OCI-LY3 (cell line): Measurements from ENCODE around the gene PDK1.
"Not testable (repeated sequence)": the region's sequence is repeated elsewhere in the genome, so short reads cannot be mapped to it uniquely, and the experiment has no call there.

ENCODE experiments used
- H2AFZ ChIP-seq: fragments of 200-600, 300-600 bp; shearing (Covaris generic); 2 replicates; pipeline ENCODE4 v1.6.0; 2014; ENCODE audit warnings: antibody characterized with exemption, low read depth, low read length
- H3K27ac ChIP-seq: fragments of 200-600, 300-600 bp; sonication (generic); 2 replicates; pipeline ENCODE4 v1.5.1; 2014; ENCODE audit warnings: mild to moderate bottlenecking, low read length, moderate library complexity, mixed read lengths
- H3K27me3 ChIP-seq: fragments of 200-600, 300-600 bp; sonication (generic); 2 replicates; pipeline ENCODE4 v1.6.1; 2014; ENCODE audit warnings: low read depth, low read length, mixed read lengths
- H3K36me3 ChIP-seq: fragments of 200-600, 300-600 bp; sonication (generic); replicated peaks from 2 replicates; pipeline ENCODE3; 2014; ENCODE audit warnings: low read depth, low read length, mixed read lengths
- H3K4me1 ChIP-seq: fragments of 300-600, 200-600 bp; sonication (generic); 2 replicates; pipeline ENCODE4 v1.6.1; 2014; ENCODE audit warnings: low read length, mixed read lengths
- H3K4me2 ChIP-seq: fragments of 200-600, 300-600 bp; sonication (generic); 2 replicates; pipeline ENCODE4 v1.6.1; 2014; ENCODE audit warnings: low read length, mixed read lengths
- H3K4me3 ChIP-seq: fragments of 300-600, 200-600 bp; sonication (generic); 2 replicates; pipeline ENCODE4 v1.5.1; 2014; ENCODE audit warnings: antibody characterized with exemption, mild to moderate bottlenecking, low read length, moderate library complexity
- H3K79me2 ChIP-seq: fragments of 300-600, 200-600 bp; shearing (Covaris generic); 2 replicates; pipeline ENCODE4 v1.6.1; 2014; ENCODE audit warnings: mild to moderate bottlenecking, low read length, mixed read lengths
- H3K9ac ChIP-seq: fragments of 300-600, 200-600 bp; shearing (Covaris generic); 2 replicates; pipeline ENCODE4 v1.6.0; 2014; ENCODE audit warnings: mild to moderate bottlenecking, low read length, moderate library complexity
- H3K9me3 ChIP-seq: fragments of 200-600, 300-600 bp; shearing (Covaris generic); 2 replicates; pipeline ENCODE4 v1.6.1; 2014; ENCODE audit warnings: low read length, mixed read lengths; ENCODE audit not compliant: insufficient read depth
- H4K20me1 ChIP-seq: fragments of 200-600, 300-600 bp; sonication (generic); 2 replicates; pipeline ENCODE4 v1.6.1; 2016; ENCODE audit warnings: low read length, mixed read lengths; ENCODE audit not compliant: insufficient read depth
- EZH2phosphoT487 ChIP-seq: fragments of 200-600 bp; shearing (Covaris generic); IDR thresholded peaks from 2 replicates; pipeline ENCODE4 v1.6.1; 2018; ENCODE audit warnings: antibody characterized with exemption, mixed run types, low read depth
- TF ChIP-seq, protein P1 (sequence below): fragments of 200-600, 300-600 bp; sonication (generic); IDR thresholded peaks from 2 replicates; pipeline ENCODE4 v1.5.1; 2014; ENCODE audit warnings: antibody characterized with exemption, low read length, low read depth

The PDK1 gene

DNA sequence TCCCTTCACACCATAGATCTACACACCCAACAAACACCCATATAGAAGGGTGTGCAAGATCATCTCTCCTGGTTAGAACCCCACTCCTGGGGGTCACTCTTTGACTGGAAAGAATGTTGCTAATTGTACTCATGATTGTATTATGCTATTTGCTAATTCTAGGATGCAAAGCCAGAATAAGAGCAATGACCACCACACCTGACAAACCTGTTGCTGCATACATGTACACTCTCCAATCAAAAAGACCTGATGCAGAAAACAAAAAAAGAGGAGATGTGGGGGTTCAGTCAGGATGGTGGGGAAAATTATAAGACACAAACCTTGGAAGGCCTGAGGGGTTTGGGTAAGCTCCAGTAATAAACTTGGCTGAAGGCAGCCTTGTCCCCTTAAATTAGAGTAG lies 36.9 kb upstream of the PDK1 start:
- no peak overlapping the region for H2AFZ ChIP-seq
- no peak overlapping the region for H3K9ac ChIP-seq
- H3K4me3 ChIP-seq = no peak overlapping the region
- no peak overlapping the region for H3K4me2 ChIP-seq
- H4K20me1 ChIP-seq = no peaks in the 10 kb centered on the region
- peaks cover 4% of the 10 kb centered on the region for H3K9me3 ChIP-seq
- no peaks in the 10 kb centered on the region for H3K4me1 ChIP-seq
- no peaks in the 10 kb centered on the region for H3K79me2 ChIP-seq
- H3K36me3 ChIP-seq = no peaks in the 10 kb centered on the region
- TF ChIP-seq EZH2phosphoT487 = no peak
- TF ChIP-seq, protein P1, sequence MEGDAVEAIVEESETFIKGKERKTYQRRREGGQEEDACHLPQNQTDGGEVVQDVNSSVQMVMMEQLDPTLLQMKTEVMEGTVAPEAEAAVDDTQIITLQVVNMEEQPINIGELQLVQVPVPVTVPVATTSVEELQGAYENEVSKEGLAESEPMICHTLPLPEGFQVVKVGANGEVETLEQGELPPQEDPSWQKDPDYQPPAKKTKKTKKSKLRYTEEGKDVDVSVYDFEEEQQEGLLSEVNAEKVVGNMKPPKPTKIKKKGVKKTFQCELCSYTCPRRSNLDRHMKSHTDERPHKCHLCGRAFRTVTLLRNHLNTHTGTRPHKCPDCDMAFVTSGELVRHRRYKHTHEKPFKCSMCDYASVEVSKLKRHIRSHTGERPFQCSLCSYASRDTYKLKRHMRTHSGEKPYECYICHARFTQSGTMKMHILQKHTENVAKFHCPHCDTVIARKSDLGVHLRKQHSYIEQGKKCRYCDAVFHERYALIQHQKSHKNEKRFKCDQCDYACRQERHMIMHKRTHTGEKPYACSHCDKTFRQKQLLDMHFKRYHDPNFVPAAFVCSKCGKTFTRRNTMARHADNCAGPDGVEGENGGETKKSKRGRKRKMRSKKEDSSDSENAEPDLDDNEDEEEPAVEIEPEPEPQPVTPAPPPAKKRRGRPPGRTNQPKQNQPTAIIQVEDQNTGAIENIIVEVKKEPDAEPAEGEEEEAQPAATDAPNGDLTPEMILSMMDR = no peak
- no peak overlapping the region for H3K27ac ChIP-seq
- no peaks in the 10 kb centered on the region for H3K27me3 ChIP-seq

DNA sequence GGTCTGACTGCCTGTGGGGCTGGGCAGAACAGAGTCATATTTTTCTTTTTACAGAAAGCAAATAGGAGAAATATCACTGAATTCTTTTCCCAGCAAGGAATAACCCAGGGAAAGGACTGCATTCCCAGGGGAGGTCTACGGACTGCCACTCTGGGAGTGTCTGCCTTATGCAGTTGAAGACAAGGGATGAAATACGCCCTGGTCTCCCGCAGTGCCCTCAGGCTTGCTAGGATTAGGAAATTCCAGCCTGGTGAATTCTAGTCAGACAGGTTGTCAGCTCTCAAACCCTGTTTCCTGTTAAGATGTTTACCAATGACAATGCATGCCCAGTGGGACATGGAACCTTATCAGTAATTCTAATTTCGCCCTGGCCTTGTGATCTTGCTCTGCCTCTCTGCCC lies 30.3 kb upstream of the PDK1 start:
- no peaks in the 10 kb centered on the region for H3K9me3 ChIP-seq
- H3K4me3 ChIP-seq = no peak overlapping the region

DNA sequence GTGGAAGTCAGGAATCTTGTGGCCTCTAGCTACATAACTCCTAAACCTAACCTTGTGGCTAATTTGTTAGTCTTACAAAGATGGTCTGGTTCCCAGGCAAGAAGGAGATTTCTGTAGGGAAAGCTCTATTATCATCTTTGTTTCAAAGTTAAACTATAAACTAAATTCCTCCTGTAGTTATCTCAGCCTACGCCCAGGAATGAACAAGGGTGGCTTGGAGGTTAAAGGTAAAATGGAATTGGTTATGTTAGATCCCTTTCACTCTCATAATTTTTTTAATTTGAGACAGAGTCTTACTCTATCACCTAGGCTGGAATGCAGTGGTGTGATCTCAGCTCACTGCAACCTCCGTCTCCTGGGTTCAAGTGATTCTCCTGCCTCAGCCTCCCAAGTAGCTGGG lies 24.6 kb upstream of the PDK1 start:
- Histone ChIP-seq H4K20me1 (no peaks in the 10 kb centered on the region), H3K4me1 (no peaks in the 10 kb centered on the region), H2AFZ (no peak overlapping the region), H3K27ac (no peak overlapping the region), H3K9ac (no peak overlapping the region), H3K79me2 (no peaks in the 10 kb centered on the region), H3K9me3 (peaks cover 18% of the 10 kb centered on the region; the same call in 1 of the 2 replicates), H3K4me3 (no peak overlapping the region), H3K4me2 (no peak overlapping the region), H3K36me3 (no peaks in the 10 kb centered on the region), H3K27me3 (no peaks in the 10 kb centered on the region)
- TF ChIP-seq, protein P1 = no peak
- no peak for TF ChIP-seq EZH2phosphoT487

More for the DNA sequence above, 30.3 kb upstream of the PDK1 start:
- Histone ChIP-seq H3K9ac (no peak overlapping the region), H2AFZ (no peak overlapping the region), H3K36me3 (no peaks in the 10 kb centered on the region), H3K27ac (no peak overlapping the region), H3K27me3 (no peaks in the 10 kb centered on the region), H3K79me2 (no peaks in the 10 kb centered on the region), H3K4me2 (no peak overlapping the region), H3K4me1 (no peaks in the 10 kb centered on the region), H4K20me1 (no peaks in the 10 kb centered on the region)
- TF ChIP-seq, protein P1 = no peak
- no peak for TF ChIP-seq EZH2phosphoT487

DNA sequence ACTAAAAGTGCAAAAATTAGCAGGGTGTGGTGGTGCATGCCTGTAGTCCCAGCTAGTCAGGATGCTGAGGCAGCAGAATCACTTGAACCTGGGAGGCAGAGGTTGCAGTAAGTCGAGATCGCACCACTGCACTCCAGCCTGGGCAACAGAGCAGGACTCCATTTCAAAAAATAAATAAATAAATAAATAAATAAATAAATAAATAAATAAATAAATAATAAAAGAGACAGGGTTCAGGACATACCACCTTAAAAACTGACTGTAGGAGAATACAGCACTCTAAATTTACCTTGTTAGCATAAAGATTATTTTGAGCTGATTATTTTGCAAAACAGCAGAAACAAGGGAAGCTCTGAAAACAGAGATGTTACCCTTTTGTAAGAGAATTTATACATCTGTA lies 23.4 kb upstream of the PDK1 start:
- not testable (repeated sequence) for H4K20me1 ChIP-seq, H3K4me2 ChIP-seq, H3K27me3 ChIP-seq, H3K9ac ChIP-seq, H3K79me2 ChIP-seq, H3K27ac ChIP-seq, H3K4me1 ChIP-seq, H2AFZ ChIP-seq, H3K4me3 ChIP-seq, H3K36me3 ChIP-seq
- peaks cover 18% of the 10 kb centered on the region; the same call in 1 of the 2 replicates for H3K9me3 ChIP-seq

DNA sequence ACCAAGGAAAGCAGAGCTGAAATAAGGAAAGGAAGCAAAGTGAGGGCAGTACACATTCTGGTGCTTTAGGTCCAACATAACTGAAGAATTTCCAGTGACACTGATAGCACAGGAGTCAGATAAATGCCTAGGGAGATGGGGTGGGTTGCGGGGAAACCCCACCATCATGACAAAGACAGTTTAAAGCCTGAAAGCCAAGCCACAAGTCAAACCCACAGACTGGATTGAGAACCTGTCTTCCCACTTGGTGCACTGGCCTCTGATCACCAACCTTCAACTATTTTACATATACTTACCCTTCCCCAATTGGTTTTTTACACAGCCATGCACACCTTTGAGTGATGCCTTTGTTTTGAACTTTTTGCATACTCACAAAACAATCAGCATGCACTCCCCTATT lies 22.2 kb upstream of the PDK1 start:
- peaks cover 18% of the 10 kb centered on the region; the same call in 1 of the 2 replicates for H3K9me3 ChIP-seq
- no peaks in the 10 kb centered on the region for H3K4me1 ChIP-seq
- no peak overlapping the region for H2AFZ ChIP-seq
- TF ChIP-seq, protein P1 = no peak
- no peak for TF ChIP-seq EZH2phosphoT487
- H3K36me3 ChIP-seq = no peaks in the 10 kb centered on the region
- H4K20me1 ChIP-seq = no peaks in the 10 kb centered on the region
- no peaks in the 10 kb centered on the region for H3K27me3 ChIP-seq
- no peak overlapping the region for H3K27ac ChIP-seq
- H3K4me3 ChIP-seq = no peak overlapping the region
- no peak overlapping the region for H3K4me2 ChIP-seq
- no peaks in the 10 kb centered on the region for H3K79me2 ChIP-seq
- H3K9ac ChIP-seq = no peak overlapping the region
